Measurements from ENCODE around the gene RHOT2. TPM values are rescaled to one million over a fixed set of nuclear protein-coding genes. Genes with fewer than 3 reads are reported as not detected.

Gene RHOT2
- total RNA-seq, 1 donor from 2014 or later, result 93.2 TPM

DNA sequence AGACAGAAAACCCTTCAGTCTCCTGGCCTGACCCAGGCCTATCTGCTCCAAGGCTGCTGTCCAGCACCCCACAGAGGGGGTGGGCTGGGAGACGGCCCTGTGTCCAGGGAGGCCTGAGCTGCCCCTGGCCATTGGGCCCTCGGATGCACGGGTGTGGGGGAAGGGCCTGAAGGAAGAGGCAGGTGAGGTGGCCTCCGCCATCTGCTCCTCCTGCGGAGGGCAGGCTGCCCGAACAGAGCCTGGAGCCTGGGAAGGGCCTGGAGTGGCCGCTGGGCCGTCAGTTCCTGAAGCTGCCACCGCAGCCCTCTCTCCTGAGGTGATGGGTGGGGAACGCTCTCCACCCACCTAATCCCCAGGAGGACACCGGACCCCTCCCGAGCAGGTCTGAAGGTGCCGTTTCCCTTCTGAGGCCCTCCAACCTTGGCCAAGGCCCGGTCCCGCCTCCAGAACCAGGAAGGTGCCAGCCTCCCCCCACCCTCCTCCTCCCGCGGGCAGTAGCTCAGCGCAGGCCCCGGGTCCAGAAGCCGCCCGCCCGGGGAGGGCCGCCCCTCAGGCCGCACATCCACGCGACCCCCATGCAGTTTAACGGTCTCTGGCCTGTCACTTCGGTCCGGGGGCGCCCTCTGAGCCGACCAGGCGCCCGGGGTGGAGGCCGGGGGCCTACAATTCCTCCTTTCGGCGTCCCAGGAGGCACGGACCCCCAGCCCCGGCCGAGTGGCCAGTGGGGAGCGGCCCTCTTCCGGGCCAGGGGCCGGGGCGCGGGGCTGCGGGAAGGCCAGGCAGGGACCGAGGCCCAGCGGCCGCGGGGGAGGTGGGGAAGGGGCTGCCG lies 36.8 kb downstream of the RHOT2 start:
- H3K9ac ChIP-seq (ENCODE audit: low read length), result no peak overlapping the region
- no peak overlapping the region for H2AFZ ChIP-seq (ENCODE audit: low read depth, low read length)
- no peak for DNase-seq (ENCODE audit: low read depth)
- peaks cover 5% of the 10 kb centered on the region for H3K9me3 Mint-ChIP-seq (ENCODE audit: unreplicated experiment)
- peaks cover 9% of the 10 kb centered on the region for H3K4me1 ChIP-seq (ENCODE audit: insufficient read depth, low read length)
- no peaks in the 10 kb centered on the region for H3K36me3 Mint-ChIP-seq (ENCODE audit: low read depth, unreplicated experiment)
- H4K20me1 ChIP-seq (ENCODE audit: insufficient read depth, low read length), result peaks cover 34% of the 10 kb centered on the region
- no peaks in the 10 kb centered on the region for H3K79me2 ChIP-seq (ENCODE audit: insufficient read depth, low read length)
- H3K4me1 Mint-ChIP-seq (ENCODE audit: low read depth, unreplicated experiment), result peaks cover 1% of the 10 kb centered on the region
- no peak overlapping the region for H3K4me3 ChIP-seq (ENCODE audit: insufficient read depth, low read depth, low read length)
- H3K27ac Mint-ChIP-seq (ENCODE audit: unreplicated experiment), result no peak overlapping the region
- H3K36me3 ChIP-seq (ENCODE audit: insufficient read depth, low read length), result no peaks in the 10 kb centered on the region
- no peaks in the 10 kb centered on the region for H3K9me3 ChIP-seq (ENCODE audit: insufficient read depth, low read depth, low read length)
- peak overlapping the region; percentile 36 for H3K4me2 ChIP-seq (ENCODE audit: low read length)
- FAIRE-seq, result no peak
- TF ChIP-seq, protein P1, sequence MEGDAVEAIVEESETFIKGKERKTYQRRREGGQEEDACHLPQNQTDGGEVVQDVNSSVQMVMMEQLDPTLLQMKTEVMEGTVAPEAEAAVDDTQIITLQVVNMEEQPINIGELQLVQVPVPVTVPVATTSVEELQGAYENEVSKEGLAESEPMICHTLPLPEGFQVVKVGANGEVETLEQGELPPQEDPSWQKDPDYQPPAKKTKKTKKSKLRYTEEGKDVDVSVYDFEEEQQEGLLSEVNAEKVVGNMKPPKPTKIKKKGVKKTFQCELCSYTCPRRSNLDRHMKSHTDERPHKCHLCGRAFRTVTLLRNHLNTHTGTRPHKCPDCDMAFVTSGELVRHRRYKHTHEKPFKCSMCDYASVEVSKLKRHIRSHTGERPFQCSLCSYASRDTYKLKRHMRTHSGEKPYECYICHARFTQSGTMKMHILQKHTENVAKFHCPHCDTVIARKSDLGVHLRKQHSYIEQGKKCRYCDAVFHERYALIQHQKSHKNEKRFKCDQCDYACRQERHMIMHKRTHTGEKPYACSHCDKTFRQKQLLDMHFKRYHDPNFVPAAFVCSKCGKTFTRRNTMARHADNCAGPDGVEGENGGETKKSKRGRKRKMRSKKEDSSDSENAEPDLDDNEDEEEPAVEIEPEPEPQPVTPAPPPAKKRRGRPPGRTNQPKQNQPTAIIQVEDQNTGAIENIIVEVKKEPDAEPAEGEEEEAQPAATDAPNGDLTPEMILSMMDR (IDR thresholded peaks at IDR 0.05; ENCODE audit: insufficient read depth, low read depth, low read length), result no peak
- peak; percentile 26 for TF ChIP-seq EZH2 (IDR thresholded peaks at IDR 0.05; ENCODE audit: insufficient read depth, low read length)
- H3K4me3 Mint-ChIP-seq (ENCODE audit: unreplicated experiment), result peak overlapping the region; percentile 20
- H3K27ac ChIP-seq (ENCODE audit: low read depth, low read length), result no peak overlapping the region
- H3K27me3 ChIP-seq (ENCODE audit: insufficient read depth, low read length), result peaks cover 43% of the 10 kb centered on the region
- H3K27me3 Mint-ChIP-seq (ENCODE audit: low read depth, unreplicated experiment), result peaks cover 46% of the 10 kb centered on the region

DNA sequence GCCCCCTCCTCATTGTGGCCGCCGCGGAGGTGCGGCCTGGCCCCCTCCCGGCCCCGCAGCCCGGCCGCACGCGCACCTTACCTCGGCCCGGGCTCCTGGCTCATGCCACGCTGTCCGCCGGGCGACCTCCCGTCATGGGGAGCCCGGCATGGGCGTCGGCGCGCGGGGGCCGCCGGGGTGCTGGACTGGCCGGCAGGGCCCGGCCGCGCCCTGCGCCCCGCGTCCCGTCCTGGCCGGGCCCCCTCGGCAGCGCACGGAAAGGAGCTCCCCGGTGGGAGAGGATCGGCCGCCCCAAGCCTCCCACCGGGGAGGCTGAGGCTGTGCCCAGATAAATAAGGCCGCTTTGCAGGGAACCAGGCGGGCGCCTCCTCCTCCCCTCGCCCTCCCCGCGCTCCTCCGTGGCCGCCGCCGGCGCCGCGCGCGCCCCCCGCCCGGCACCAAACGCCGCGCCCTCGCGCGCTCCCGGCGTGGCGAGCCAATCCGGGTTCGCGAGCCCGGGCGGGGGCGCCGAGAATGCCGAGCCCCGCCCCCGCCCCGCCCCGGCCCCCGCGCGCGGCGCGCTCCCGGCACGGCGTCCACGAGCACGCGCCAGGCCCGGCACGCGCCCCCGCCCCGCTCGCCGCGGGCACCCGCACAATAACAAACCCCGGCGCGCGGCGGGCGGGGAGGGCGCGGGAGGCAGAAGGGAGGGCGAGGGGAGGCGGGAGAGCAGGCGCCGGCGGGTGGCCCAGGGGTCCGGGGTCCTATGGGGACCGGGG lies 37.7 kb downstream of the RHOT2 start, which contains the start of gene FBXL16:
Gene FBXL16 (minus strand): TSS at position 371 of the 758 bp plus-strand sequence. CDS start 8,396 bp downstream, outside the sequence.
- Histone ChIP-seq H3K36me3 (ENCODE audit: insufficient read depth, low read length) (no peaks in the 10 kb centered on the region), H4K20me1 (ENCODE audit: insufficient read depth, low read length) (peaks cover 34% of the 10 kb centered on the region), H3K4me3 (ENCODE audit: insufficient read depth, low read depth, low read length) (no peak within 1 kb of the TSS), H2AFZ (ENCODE audit: low read depth, low read length) (no peak within 1 kb of the TSS), H3K9ac (ENCODE audit: low read length) (no peak within 1 kb of the TSS), H3K27me3 (ENCODE audit: insufficient read depth, low read length) (peaks cover 43% of the 10 kb centered on the region), H3K79me2 (ENCODE audit: insufficient read depth, low read length) (no peaks in the 10 kb centered on the region), H3K4me1 (ENCODE audit: insufficient read depth, low read length) (peaks cover 17% of the 10 kb centered on the region), H3K9me3 (ENCODE audit: insufficient read depth, low read depth, low read length) (no peaks in the 10 kb centered on the region), H3K4me2 (ENCODE audit: low read length) (peak within 1 kb of the TSS; percentile 67), H3K27ac (ENCODE audit: low read depth, low read length) (no peak within 1 kb of the TSS)
- H3K4me1 Mint-ChIP-seq (ENCODE audit: low read depth, unreplicated experiment), result peaks cover 1% of the 10 kb centered on the region
- no peak for FAIRE-seq
- no peak for DNase-seq (ENCODE audit: low read depth)
- H3K9me3 Mint-ChIP-seq (ENCODE audit: unreplicated experiment), result peaks cover 5% of the 10 kb centered on the region
- no peaks in the 10 kb centered on the region for H3K36me3 Mint-ChIP-seq (ENCODE audit: low read depth, unreplicated experiment)
- H3K4me3 Mint-ChIP-seq (ENCODE audit: unreplicated experiment), result peak within 1 kb of the TSS; percentile 45
- no peak within 1 kb of the TSS for H3K27ac Mint-ChIP-seq (ENCODE audit: unreplicated experiment)
- H3K27me3 Mint-ChIP-seq (ENCODE audit: low read depth, unreplicated experiment), result peaks cover 46% of the 10 kb centered on the region
- TF ChIP-seq, protein P1 (IDR thresholded peaks at IDR 0.05; ENCODE audit: insufficient read depth, low read depth, low read length), result no peak
- TF ChIP-seq EZH2 (IDR thresholded peaks at IDR 0.05; ENCODE audit: insufficient read depth, low read length), result no peak
